Measurements from ENCODE around the gene SPATA20. TPM values are rescaled to one million over a fixed set of nuclear protein-coding genes. Genes with fewer than 3 reads are reported as not detected.

The SPATA20 gene
- total and polyA plus RNA-seq, 12 donors: 12.6 to 88.4 (median 63.3) TPM

- peak overlapping the region in 4 of 10 donors; percentile 5 to 62 (median 18) for H3K27ac ChIP-seq
- TF ChIP-seq CTCF (IDR thresholded peaks at IDR 0.05): no peak
- DNase-seq: no peak
Observed at GRCh38 chr17:50517504-50518383, 29.2 kb upstream of the SPATA20 start.

GRCh38 chr17:50518384-50519023 is 28.5 kb upstream of the SPATA20 start:
- Histone ChIP-seq H3K4me3 (no peak overlapping the region), H3K27ac (peak overlapping the region in 1 of 10 donors; percentile 62), H3K36me3 (no peaks in the 10 kb centered on the region), H3K4me1 (peaks cover 0 to 37% (median 4%) of the 10 kb centered on the region in 9 donors), H3K9me3 (no peaks in the 10 kb centered on the region), H3K27me3 (no peaks in the 10 kb centered on the region)
- no peak for TF ChIP-seq CTCF (IDR thresholded peaks at IDR 0.05)
- ATAC-seq: peak in 1 of 8 donors; percentile 62
- 68 to 76% methylated on average over 13 of the region's 13 CpGs for WGBS, 2 donors
- intact Hi-C loops (cut with DNase I): no loop called here
- DNase-seq: no peak

More at GRCh38 chr17:50517504-50518383, 29.2 kb upstream of the SPATA20 start:
- Histone ChIP-seq H3K4me3 (no peak overlapping the region), H3K4me1 (peaks cover 0 to 37% (median 4%) of the 10 kb centered on the region in 9 donors), H3K27me3 (no peaks in the 10 kb centered on the region), H3K36me3 (no peaks in the 10 kb centered on the region), H3K9me3 (no peaks in the 10 kb centered on the region)
- intact Hi-C loops (cut with DNase I): no loop called here
- 70% methylated on average over 8 of the region's 8 CpGs for WGBS, 2 donors
- no peak for ATAC-seq

- Histone ChIP-seq H3K4me3 (no peak overlapping the region), H3K27me3 (no peaks in the 10 kb centered on the region), H3K9me3 (no peaks in the 10 kb centered on the region), H3K36me3 (no peaks in the 10 kb centered on the region), H3K27ac (no peak overlapping the region), H3K4me1 (peaks cover 0 to 37% (median 4%) of the 10 kb centered on the region in 9 donors)
- intact Hi-C loops (cut with DNase I): no loop called here
- ATAC-seq (no peak), DNase-seq (no peak)
- 90 to 94% methylated on average over 8 of the region's 8 CpGs for WGBS, 2 donors
- no peak for TF ChIP-seq CTCF (IDR thresholded peaks at IDR 0.05)
Observed at GRCh38 chr17:50519141-50519834, 27.7 kb upstream of the SPATA20 start.

DNA sequence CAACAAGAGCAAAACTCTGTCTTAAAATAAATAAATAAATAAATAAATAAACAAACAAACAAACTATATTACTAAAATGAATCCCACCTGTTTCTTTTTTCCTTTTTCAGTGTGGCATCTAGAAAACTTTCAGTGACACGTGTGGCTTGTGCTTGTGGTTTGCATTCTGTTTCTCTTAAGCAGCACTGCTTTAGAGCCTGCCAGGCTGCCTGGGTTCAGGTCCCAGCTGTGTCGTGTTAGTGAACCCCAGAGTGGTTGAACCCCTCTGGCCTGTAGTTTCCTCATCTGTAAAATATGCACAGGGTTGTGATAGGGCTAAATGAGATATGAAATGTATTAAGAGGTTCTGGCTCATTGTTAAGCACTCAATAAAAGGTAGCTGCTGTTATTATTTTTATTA is 26.5 kb upstream of the SPATA20 start:
- no peaks in the 10 kb centered on the region for H3K9me3 ChIP-seq
- 85 to 88% methylated on average over 2 of the region's 2 CpGs for WGBS, 2 donors
- DNase-seq: no peak

More for the DNA sequence above, 26.5 kb upstream of the SPATA20 start:
- intact Hi-C loops (cut with DNase I): no loop called here
- H3K27me3 ChIP-seq: no peaks in the 10 kb centered on the region
- no peak overlapping the region for H3K27ac ChIP-seq
- no peak for ATAC-seq
- H3K36me3 ChIP-seq: no peaks in the 10 kb centered on the region
- no peak overlapping the region for H3K4me3 ChIP-seq
- peaks cover 0 to 27% (median 3%) of the 10 kb centered on the region in 9 donors for H3K4me1 ChIP-seq
- no peak for TF ChIP-seq CTCF (IDR thresholded peaks at IDR 0.05)

Data from heart right ventricle (tissue), 16 donors.